ENCODE results near the gene KCND2.
"Not testable (repeated sequence)": the region's sequence is repeated elsewhere in the genome, so short reads cannot be mapped to it uniquely, and the experiment has no call there.

KCND2 gene

GRCh38 chr7:120272701-120273475 is at the start of gene KCND2:
Gene KCND2 (plus strand): TSS chr7:120273175.
- DNase-seq = peak; percentile 75

DNA sequence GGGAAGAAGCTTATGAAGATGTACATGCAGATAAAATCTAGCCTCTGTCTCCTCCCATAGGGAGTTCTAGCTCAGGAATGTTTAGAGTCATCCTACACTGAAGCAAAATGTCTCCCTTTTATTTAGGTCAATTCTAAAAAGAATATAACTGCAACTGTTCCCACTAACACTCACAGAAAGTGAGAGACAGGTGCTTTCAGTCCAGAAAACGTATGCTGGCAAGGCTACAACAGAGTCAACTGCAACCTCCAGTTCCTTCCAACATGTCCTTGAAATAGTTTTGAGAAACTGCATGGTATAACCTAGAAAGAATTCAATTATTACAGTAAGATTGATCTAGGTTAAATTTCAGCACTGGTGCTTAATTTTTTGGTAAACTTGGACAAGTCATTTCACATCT is 46.8 kb upstream of the KCND2 start:
- no peak for DNase-seq

- no peak for DNase-seq
Measured at GRCh38 chr7:120227255-120227654, 45.7 kb upstream of the KCND2 start.

DNA sequence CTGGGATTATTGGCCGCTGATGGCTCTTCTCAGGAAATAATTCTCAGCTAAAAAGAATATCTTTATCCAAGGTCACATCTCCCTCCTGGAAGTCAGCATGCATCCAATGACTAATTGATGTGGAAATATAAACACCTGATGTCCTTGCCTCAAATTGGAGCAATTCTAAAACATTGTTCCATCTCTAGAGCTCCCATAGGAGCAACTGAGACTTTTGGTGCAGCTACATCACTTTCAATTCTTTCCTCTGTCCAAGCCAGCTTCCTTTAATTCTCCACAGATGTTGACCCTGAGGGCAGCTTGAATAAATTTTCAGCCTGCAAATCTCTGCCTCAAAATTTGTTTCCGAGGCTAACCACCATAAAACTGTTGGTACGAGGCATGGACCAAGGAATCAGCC is 43.9 kb upstream of the KCND2 start:
- DNase-seq = no peak

- no peak for DNase-seq
Measured at GRCh38 chr7:120233338-120233737, 39.6 kb upstream of the KCND2 start.

GRCh38 chr7:120240350-120240749 is 32.6 kb upstream of the KCND2 start:
- not testable (repeated sequence) for DNase-seq

GRCh38 chr7:120241973-120242372 is 31.0 kb upstream of the KCND2 start:
- no peak for DNase-seq

DNA sequence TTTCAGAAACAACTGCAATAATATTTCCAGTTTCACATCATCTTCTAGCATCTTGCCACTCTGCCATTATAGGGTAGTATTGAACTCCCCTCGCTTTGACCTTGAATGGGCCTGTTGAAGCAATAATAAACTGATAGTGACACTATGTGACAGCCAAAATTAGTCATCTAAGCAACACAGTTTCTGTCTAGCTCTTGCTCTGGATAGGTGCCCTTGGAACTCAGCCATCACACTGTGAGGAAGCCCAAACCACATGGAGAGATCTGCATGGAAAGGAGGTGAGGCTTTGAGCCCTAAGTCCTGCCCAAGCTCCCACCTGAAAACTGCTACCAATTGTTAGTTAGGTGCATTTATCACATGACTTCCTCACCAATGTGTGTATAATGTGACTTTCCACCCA is 18.1 kb upstream of the KCND2 start:
- no peak for DNase-seq

DNA sequence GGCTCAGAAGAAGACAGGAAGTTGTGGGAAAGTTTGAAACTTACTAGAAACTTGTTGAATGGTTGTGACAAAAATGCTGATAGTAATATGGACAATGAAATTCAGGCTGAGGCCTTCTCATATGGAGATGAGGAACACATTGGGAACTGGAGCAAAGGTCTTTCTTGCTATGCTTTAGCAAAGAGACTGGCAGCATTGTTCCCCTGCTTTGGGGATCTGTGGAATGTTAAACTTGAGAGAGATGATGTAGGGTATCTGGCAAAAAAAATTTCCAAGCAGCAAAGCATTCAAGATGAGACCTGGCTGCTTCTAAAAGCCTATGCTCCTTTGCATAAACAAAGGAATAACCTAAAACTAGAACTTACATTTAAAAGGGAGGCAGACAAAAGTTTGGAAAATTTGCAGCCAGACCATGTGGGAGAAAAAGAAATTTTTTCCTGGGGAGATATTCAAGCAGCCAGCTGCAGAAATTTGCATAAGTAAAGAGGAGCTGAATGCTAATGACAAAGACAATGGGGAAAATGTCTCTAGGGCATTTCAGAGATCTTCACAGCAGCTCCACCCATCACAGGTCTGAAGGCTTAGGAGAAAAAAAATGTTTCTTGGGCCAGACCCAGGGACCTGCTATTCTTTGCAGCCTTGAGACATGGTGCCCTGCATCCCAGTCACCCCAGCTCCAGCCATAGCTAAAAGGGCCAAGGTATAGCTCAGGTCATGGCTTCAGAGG is 16.5 kb upstream of the KCND2 start:
- no peak for DNase-seq

GRCh38 chr7:120259386-120259785 is 13.6 kb upstream of the KCND2 start:
- DNase-seq = no peak

DNA sequence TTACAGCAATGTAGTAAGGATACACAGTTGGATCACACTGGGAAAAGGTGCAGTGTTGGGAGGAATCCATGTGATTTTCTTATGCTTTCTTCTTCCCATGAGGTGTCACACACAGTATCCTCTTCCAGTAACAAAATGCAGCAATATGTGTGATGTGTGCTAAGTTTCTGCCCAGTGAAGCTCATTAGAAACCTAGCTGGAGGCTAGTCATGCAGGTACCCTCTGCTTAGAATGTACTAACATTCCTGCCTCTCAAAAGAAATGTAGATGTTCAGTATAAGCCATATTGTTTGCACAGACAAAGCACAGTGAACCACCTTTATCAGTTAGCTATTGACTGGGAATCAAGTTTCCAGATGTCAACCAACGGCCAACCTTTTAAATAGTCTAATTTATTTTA is 12.9 kb upstream of the KCND2 start:
- DNase-seq = no peak

- peak; percentile 87 for DNase-seq
Measured at GRCh38 chr7:120272261-120272660, 714 bp upstream of the KCND2 start.

DNA sequence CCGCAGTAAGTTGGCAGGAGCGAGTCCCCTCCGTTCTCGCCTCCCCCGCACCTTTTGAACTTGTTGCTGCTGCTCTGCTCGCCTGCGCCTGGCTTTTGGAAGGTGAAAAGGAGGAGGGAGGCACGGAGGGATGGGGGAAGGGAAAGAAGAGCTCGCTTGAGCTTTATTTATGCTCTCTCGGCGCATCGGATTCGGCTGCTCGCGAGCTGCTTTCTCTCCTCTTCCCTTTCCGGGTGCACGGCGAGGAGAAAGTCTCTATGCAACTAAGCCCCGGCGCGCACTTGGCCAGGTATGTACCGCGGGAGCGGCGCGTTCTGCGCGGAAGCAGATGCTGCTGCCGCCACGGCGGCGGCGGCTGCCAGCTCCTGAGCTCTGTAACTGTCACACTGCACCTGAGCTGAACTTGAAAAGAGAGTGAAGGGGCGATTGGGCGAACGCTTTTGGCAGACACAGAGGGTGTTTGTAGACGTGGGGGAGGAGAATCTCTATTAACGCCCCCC is 551 bp downstream of the KCND2 start:
- peak; percentile 90 for DNase-seq

DNA sequence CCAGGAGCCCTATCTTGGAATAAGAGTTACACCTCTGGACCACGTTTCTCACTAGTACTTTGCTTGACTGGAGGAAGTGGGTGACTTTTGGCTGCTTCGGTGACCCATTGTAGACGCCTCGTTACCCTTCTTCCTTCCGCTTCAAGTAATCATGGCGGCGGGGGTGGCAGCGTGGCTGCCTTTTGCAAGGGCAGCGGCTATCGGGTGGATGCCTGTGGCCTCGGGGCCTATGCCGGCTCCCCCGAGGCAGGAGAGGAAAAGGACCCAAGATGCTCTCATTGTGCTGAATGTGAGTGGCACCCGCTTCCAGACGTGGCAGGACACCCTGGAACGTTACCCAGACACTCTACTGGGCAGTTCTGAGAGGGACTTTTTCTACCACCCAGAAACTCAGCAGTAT is 1.5 kb downstream of the KCND2 start:
- DNase-seq = no peak

GRCh38 chr7:120274899-120275298 is 1.9 kb downstream of the KCND2 start:
- DNase-seq = no peak

- DNase-seq = no peak
Measured at GRCh38 chr7:120276720-120277119, 3.7 kb downstream of the KCND2 start.

- peak; percentile 29 for DNase-seq
Measured at GRCh38 chr7:120278773-120279172, 5.8 kb downstream of the KCND2 start.

GRCh38 chr7:120280743-120281142 is 7.8 kb downstream of the KCND2 start:
- no peak for DNase-seq

GRCh38 chr7:120293027-120293426 is 20.1 kb downstream of the KCND2 start:
- no peak for DNase-seq

DNA sequence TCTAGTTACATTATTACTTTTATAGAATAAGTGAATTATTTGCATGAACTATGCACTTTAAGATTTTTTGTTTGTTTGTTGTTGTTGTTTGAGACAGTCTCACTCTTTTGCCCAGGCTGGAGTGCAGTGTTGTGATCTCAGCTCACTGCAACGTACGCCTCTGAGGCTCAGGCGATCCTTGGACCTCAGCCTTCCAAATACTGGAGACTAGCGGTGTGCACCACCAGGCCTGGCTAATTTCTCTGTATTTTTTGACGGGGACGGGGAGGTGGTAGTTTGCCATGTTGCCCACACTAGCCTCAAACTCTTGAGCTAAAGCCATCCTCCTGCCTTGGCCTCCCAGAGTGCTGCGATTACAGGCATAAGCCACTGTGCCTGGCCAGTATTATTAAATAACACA is 29.2 kb downstream of the KCND2 start:
- DNase-seq = no peak

DNA sequence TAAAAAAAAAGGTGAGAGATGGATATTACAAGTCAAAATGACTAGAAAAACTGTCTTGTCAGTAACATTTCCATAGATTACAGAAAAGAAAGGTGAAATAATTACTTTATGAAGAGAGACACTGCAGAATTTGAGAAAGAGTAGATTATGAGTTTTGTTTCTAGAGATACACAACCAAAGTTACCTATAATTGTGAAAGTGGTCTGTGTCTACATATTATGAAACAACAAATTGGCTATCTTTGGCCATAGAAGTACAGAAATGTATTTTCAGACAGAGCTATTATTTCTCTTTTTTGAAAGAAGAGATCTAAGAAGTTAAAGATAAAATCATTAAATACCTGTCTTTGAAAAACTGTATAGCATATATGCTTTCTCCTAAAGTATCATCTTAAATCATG is 30.1 kb downstream of the KCND2 start:
- DNase-seq = no peak

GRCh38 chr7:120304674-120305073 is 31.7 kb downstream of the KCND2 start:
- no peak for DNase-seq

- DNase-seq = peak; percentile 10
Measured at GRCh38 chr7:120307991-120308545, 35.1 kb downstream of the KCND2 start.

Data from NCI-H69 (cell line).